ENCODE data around the gene ATG2A.

- TF ChIP-seq POLR2A (IDR thresholded peaks at IDR 0.05) (no peak), CTCF (IDR thresholded peaks at IDR 0.05) (no peak)
These were observed 52.9 kb downstream of the ATG2A start for GRCh38 chr11:64864135-64864472.
